GM10248 (cell line): ENCODE results near the gene FDXACB1.

Experiments
- CTCF ChIA-PET: fragments of 300-600 bp; sonication (Branson Sonifier 250); formaldehyde crosslinking; extraction: SDS; loops from one replicate; lab custom pipeline; 2021; ENCODE audit warnings: antibody characterized with exemption; lab: Yijun Ruan, JAX
- POLR2A ChIA-PET: fragments of 350-650 bp; sonication (Branson Sonifier 250); formaldehyde crosslinking; extraction: SDS; loops from one replicate; lab custom pipeline; 2020; ENCODE audit warnings: antibody characterized with exemption; lab: Yijun Ruan, JAX
- DNase-seq: peaks from one replicate; pipeline ENCODE4 v3.0.0; 2012; ENCODE audit errors: extremely low spot score
- CTCF ChIP-seq: IDR thresholded peaks from 2 replicates; pipeline ENCODE4 v1.5.1; 2012; ENCODE audit warnings: mild to moderate bottlenecking, low read depth; ENCODE audit errors: extremely low read depth, missing control alignments, control extremely low read depth

Gene FDXACB1

GRCh38 chr11:111870113-111870512 is 8.9 kb downstream of the FDXACB1 start:
- TF ChIP-seq CTCF = no peak
- POLR2A ChIA-PET = interaction anchor here (1.2 kb wide), 1 partner anchor 57 kb away, joined by 3 read pairs; no protein-coding TSS in a partner anchor
- CTCF ChIA-PET = interaction anchor here (0.7 to 2.8 kb wide), 10 partner anchors 13 to 410 kb away, joined by 3 to 19 read pairs (median 6); no protein-coding TSS in a partner anchor
- DNase-seq = no peak

DNA sequence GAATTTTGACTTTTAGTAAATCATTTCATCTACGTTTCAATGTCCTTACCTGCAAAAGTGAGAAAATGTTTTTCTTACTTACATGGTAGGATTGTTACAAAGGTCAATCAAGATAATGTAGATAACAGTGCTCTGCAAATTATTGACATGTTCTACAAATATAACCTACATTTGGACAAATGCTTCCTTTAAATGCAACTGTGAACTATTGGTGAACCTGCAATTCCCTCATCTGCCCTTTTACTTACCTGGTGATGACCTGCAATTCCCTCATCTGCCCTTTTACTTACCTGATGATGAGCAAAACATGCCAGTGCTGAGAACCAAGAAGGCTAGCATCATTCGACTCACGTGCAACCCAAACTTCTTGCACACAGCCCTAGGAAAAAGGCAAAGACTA is 18.7 kb downstream of the FDXACB1 start:
- no peak for TF ChIP-seq CTCF
- DNase-seq = no peak
- ChIA-PET CTCF (no interaction called here), POLR2A (no interaction called here)

GRCh38 chr11:111855506-111855905 is 23.5 kb downstream of the FDXACB1 start:
- POLR2A ChIA-PET = no interaction called here
- CTCF ChIA-PET = interaction anchor here (0.9 to 3.1 kb wide), 4 partner anchors 9 to 269 kb away, joined by 3 to 20 read pairs (median 3); no protein-coding TSS in a partner anchor
- no peak for DNase-seq
- no peak for TF ChIP-seq CTCF

GRCh38 chr11:111852103-111852502 is 26.9 kb downstream of the FDXACB1 start:
- ChIA-PET POLR2A (no interaction called here), CTCF (interaction anchor here (0.8 to 4.2 kb wide), 4 partner anchors 9 to 260 kb away, joined by 3 to 20 read pairs (median 7); no protein-coding TSS in a partner anchor)
- no peak for TF ChIP-seq CTCF
- DNase-seq = no peak

DNA sequence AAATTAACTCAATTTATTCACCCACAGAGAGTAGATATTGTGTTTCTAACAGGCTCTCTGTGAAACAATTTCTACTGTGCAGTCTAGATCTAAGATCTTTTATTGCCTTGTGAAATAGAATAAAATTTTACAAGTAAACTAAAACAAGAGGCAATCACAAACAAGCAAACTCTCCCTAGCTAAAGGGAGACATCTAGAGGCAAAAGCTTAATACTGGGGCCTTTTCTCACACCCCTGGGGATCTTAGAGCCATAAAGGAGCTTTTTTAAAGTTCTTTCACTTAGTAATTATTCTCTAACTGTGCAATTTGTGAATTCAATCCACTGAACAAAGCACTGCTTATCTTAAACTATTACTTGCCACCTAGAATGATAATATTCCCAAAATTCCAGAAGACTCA is 27.3 kb downstream of the FDXACB1 start:
- no peak for DNase-seq
- no peak for TF ChIP-seq CTCF
- ChIA-PET POLR2A (no interaction called here), CTCF (interaction anchor here (0.8 to 4.2 kb wide), 4 partner anchors 10 to 260 kb away, joined by 3 to 20 read pairs (median 7); no protein-coding TSS in a partner anchor)

- CTCF ChIA-PET = interaction anchor here (1.5 to 4.2 kb wide), 2 partner anchors 9 to 259 kb away, joined by 5 to 20 read pairs; no protein-coding TSS in a partner anchor
Measured at GRCh38 chr11:111851067-111851466, 27.9 kb downstream of the FDXACB1 start.

More at GRCh38 chr11:111851067-111851466, 27.9 kb downstream of the FDXACB1 start:
- no peak for TF ChIP-seq CTCF
- POLR2A ChIA-PET = no interaction called here
- no peak for DNase-seq
